Activated CD4-positive, alpha-beta memory T cell treated with anti-CD3 and anti-CD28 coated beads for 36 hours (primary cell): ENCODE data around the gene B3GLCT. TPM values are rescaled to one million over a fixed set of nuclear protein-coding genes. Genes with fewer than 3 reads are reported as not detected.

ENCODE experiments used
- CTCF ChIA-PET: fragments of 350-600 bp; sonication (Branson Sonifier 250); formaldehyde crosslinking; loops from one replicate; lab custom pipeline; 2021; ENCODE audit warnings: antibody characterized with exemption, inconsistent platforms; lab: Charles Lee
- POLR2A ChIA-PET: fragments of 350-600 bp; sonication (Branson Sonifier 250); formaldehyde crosslinking; loops from one replicate; lab custom pipeline; 2021; ENCODE audit warnings: antibody characterized with exemption; lab: Charles Lee
- DNase-seq: peaks from one replicate; pipeline ENCODE4 v3.0.0-alpha.2; 2020
- H3K27ac Mint-ChIP-seq: one replicate; pipeline ENCODE4 v1.8.0; 2021; ENCODE audit warnings: mixed read lengths
- H3K27me3 Mint-ChIP-seq: one replicate; pipeline ENCODE4 v1.8.0; 2021; ENCODE audit warnings: mixed read lengths
- H3K36me3 Mint-ChIP-seq: one replicate; pipeline ENCODE4 v1.8.0; 2021; ENCODE audit warnings: mixed read lengths
- H3K4me1 Mint-ChIP-seq: one replicate; pipeline ENCODE4 v1.8.0; 2021; ENCODE audit warnings: low read depth, mixed read lengths
- H3K4me3 Mint-ChIP-seq: one replicate; pipeline ENCODE4 v1.8.0; 2021; ENCODE audit warnings: mild to moderate bottlenecking, mixed read lengths
- H3K9me3 Mint-ChIP-seq: one replicate; pipeline ENCODE4 v1.8.0; 2021; ENCODE audit warnings: mixed read lengths
- intact Hi-C: fragments of 100-400 bp; cut with micrococcal nuclease; formaldehyde crosslinking; loops from one replicate; pipeline ENCODE4 v1.15.1; 2023
- total RNA-seq, 2 experiments: library from RNA; stranded (reverse); gene quantifications; one replicate each; pipeline ENCODE4 v1.2.3, GENCODE V29; 2021

B3GLCT gene
- total RNA-seq, 2 experiments from 2014 or later = 2.6 to 2.8 TPM

DNA sequence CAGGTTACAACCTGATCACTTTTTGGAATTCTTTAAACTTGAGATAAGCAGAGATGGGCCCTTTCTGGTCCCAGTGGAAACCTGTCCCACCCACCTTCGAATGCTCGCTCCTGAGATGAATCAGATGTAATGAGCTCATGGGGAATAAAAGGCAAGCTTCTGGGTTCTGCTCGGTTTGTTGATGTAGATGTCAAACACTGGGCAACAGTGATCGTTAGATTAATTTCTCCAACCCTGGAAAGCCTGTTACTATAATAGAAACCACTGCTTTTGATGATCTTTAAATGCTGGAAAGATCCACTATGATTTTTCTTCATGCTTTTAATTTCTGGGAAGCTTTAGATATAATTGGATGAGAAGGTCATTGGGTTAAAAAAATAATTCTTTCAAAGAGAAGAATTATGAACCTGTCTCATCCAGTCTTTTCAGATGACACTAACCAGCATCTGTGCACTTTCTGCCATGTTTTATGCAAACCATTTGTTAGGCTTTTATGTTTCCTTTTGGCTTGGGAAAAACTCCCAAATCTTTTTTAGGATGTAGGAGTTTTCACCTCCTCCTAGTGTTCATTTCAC lies 49.3 kb downstream of the B3GLCT start:
- Mint-ChIP-seq H3K27me3 (no peaks in the 10 kb centered on the region), H3K4me3 (no peak overlapping the region), H3K9me3 (peaks cover 12% of the 10 kb centered on the region), H3K4me1 (no peaks in the 10 kb centered on the region), H3K27ac (no peak overlapping the region), H3K36me3 (peaks cover 19% of the 10 kb centered on the region)
- DNase-seq = no peak
- POLR2A ChIA-PET = no interaction called here
- CTCF ChIA-PET = interaction anchor here (0.6 to 1.1 kb wide), 3 partner anchors 13 to 581 kb away, joined by 3 to 4 read pairs (median 3); no protein-coding TSS in a partner anchor
- intact Hi-C loops = no loop called here

DNA sequence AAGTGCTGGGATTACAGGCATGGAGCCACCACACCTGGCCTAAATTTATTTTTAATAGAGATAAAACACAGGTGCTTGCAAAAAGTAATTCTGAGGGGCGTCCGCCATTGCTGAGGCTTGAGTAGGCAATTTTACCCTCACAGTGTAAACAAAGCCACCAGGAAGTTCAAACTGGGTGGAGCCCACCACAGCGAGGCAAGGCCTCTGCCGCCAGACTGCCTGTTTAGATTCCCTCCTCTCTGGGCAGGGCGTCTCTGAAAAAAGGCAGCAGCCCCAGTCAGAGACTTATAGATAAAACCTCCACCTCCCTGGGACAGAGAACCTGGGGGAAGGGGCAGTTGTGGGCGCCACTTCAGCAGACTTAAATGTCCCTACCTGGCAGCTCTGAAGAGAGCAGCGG lies 50.7 kb downstream of the B3GLCT start:
- CTCF ChIA-PET = no interaction called here
- no peaks in the 10 kb centered on the region for H3K27me3 Mint-ChIP-seq
- H3K9me3 Mint-ChIP-seq = peaks cover 21% of the 10 kb centered on the region

DNA sequence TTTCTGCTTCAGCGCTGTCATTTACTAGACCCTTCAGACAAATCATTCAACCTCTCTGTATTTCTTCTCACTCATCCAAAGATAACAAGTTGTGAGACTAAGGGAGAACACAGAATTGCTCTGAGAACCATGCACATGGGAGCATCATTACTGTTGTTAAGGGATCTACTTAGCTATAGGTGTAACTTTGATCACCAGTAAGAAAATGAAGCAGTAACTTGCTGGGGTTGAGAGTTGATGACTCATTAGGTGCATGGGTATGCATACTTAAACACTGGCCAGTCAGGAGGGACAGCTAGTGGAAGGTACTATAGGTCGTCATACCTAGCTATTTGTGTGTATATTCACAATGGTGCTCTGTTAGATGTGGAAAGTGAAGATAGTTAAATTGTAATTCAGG lies 61.5 kb downstream of the B3GLCT start:
- intact Hi-C loops = no loop called here
- H3K9me3 Mint-ChIP-seq = peaks cover 2% of the 10 kb centered on the region
- H3K36me3 Mint-ChIP-seq = peaks cover 12% of the 10 kb centered on the region
- no peak overlapping the region for H3K27ac Mint-ChIP-seq
- POLR2A ChIA-PET = no interaction called here
- H3K4me3 Mint-ChIP-seq = no peak overlapping the region
- CTCF ChIA-PET = no interaction called here
- no peak for DNase-seq
- H3K4me1 Mint-ChIP-seq = no peaks in the 10 kb centered on the region
- H3K27me3 Mint-ChIP-seq = no peaks in the 10 kb centered on the region

More for the DNA sequence above, 50.7 kb downstream of the B3GLCT start:
- Mint-ChIP-seq H3K4me1 (no peaks in the 10 kb centered on the region), H3K36me3 (peaks cover 19% of the 10 kb centered on the region), H3K27ac (no peak overlapping the region), H3K4me3 (no peak overlapping the region)
- POLR2A ChIA-PET = no interaction called here
- intact Hi-C loops = no loop called here
- no peak for DNase-seq

DNA sequence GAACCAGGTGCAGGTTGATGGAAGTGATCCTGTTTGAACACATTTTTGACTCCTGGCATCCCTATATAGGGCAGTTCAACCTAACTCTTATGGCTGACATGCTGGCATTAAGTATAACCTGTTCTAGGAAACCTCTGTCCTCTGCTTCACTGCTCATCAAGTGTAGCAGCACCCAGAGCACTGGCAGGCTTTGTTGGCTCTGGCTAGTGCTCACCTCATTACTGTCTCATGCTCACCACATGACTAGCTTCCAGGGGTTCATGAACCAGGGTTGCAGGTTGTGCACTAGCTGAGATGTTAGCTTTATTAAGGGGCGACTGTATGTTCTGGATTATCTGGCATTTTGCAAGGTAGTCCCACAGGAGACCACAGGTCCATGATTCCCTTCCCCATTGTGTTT lies 63.6 kb downstream of the B3GLCT start:
- CTCF ChIA-PET = no interaction called here
- Mint-ChIP-seq H3K27ac (no peak overlapping the region), H3K9me3 (no peaks in the 10 kb centered on the region), H3K4me1 (no peaks in the 10 kb centered on the region), H3K27me3 (no peaks in the 10 kb centered on the region), H3K36me3 (peaks cover 12% of the 10 kb centered on the region), H3K4me3 (no peak overlapping the region)
- POLR2A ChIA-PET = no interaction called here
- DNase-seq = no peak
- intact Hi-C loops = no loop called here

DNA sequence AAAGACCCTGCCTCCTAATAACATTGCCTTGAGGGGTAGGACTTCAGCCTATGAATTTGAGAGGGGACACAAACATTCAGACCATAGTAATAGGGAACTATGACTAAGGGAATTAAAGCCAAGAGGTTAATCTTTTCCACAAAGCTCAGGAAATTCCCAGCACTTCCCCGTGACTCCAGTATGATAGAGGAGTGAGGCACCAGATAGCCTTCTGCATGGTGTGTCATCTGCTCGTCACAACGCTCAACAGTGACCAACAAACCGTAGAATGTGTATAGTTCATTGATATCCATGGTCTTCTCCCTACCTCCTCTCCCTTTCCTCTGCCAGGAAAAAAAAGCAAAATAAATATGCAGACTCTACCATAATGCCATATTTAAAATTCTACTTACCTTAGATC lies 64.4 kb downstream of the B3GLCT start:
- Mint-ChIP-seq H3K27ac (no peak overlapping the region), H3K4me3 (no peak overlapping the region), H3K9me3 (no peaks in the 10 kb centered on the region), H3K27me3 (no peaks in the 10 kb centered on the region), H3K36me3 (peaks cover 13% of the 10 kb centered on the region), H3K4me1 (no peaks in the 10 kb centered on the region)
- ChIA-PET POLR2A (no interaction called here), CTCF (no interaction called here)
- no peak for DNase-seq
- intact Hi-C loops = no loop called here

DNA sequence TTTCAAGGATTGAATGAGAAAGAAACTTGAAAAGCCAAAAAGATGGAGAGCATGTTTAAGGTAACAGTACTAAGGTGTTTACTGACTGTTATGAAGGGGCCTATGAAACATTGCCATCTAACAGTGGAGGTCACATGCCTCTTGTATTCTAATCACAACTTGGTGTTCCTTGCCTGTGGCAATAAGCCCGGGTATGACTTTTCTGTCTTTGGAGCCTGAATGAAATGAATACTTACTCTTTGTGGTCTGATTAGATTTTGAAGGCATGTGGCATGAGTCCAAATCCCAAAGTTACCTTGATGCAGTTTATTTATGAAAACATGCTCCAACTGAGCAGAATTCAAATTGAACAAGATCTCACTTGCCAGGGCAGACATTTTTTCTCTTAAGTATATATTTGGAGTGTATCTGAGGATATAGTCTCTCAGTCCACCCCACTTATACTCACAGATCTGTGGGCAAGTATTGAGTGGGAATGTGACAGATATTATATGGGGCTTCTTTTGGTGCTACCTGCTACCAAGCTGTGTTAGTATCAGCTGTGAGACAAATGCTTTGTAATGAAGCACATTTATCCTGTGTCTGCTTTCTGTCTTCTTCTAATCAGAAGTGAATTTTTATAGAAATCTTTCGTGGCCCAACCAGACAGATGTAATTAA lies 67.5 kb downstream of the B3GLCT start:
- Mint-ChIP-seq H3K27ac (no peak overlapping the region), H3K4me3 (no peak overlapping the region), H3K4me1 (no peaks in the 10 kb centered on the region), H3K27me3 (no peaks in the 10 kb centered on the region), H3K36me3 (peaks cover 23% of the 10 kb centered on the region), H3K9me3 (peaks cover 4% of the 10 kb centered on the region)
- DNase-seq = no peak
- ChIA-PET CTCF (no interaction called here), POLR2A (no interaction called here)
- intact Hi-C loops = no loop called here

DNA sequence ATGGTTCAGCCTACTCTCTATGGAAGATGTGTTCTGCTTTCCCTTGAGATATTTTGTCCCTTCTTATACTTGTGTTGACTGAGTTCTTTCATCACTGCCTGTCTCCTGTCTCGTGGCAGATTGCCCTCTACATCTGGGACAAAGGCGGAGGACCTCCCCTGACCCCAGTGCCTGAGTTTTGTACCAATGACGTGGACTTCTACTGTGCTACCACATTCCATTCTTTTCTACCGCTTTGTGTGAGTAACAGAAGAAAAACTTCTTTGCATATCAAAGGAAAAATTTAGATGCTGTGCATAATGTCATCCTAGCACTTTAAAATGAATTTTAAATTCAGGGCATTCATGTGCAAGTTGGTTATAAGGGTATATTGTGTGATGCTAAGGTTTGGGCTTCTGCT lies 74.6 kb downstream of the B3GLCT start:
- Mint-ChIP-seq H3K4me3 (no peak overlapping the region), H3K9me3 (peaks cover 12% of the 10 kb centered on the region), H3K27ac (no peak overlapping the region), H3K4me1 (no peaks in the 10 kb centered on the region), H3K36me3 (peaks cover 60% of the 10 kb centered on the region), H3K27me3 (no peaks in the 10 kb centered on the region)
- no peak for DNase-seq
- POLR2A ChIA-PET = no interaction called here
- intact Hi-C loops = no loop called here
- CTCF ChIA-PET = no interaction called here

DNA sequence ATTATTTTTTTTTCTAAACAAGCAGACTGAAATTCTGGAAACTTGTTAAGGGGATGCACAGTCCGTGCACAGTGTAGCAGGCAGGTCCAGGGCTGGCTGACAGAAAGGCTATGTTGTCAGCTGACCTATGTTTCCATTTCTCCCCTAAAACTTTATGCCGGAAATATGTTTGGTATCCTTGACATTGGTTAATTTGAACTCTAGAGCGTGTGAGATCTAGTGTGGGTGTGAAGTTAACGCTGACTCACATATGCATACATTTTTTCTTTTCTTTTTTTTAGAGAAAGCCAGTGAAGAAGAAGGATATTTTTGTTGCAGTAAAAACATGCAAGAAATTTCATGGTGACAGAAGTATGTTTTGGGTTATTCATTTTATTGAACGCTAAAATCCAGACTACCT lies 76.6 kb downstream of the B3GLCT start:
- Mint-ChIP-seq H3K9me3 (peaks cover 14% of the 10 kb centered on the region), H3K36me3 (peaks cover 55% of the 10 kb centered on the region), H3K27me3 (no peaks in the 10 kb centered on the region), H3K4me1 (no peaks in the 10 kb centered on the region), H3K27ac (no peak overlapping the region), H3K4me3 (no peak overlapping the region)
- intact Hi-C loops = no loop called here
- ChIA-PET CTCF (no interaction called here), POLR2A (no interaction called here)
- no peak for DNase-seq

DNA sequence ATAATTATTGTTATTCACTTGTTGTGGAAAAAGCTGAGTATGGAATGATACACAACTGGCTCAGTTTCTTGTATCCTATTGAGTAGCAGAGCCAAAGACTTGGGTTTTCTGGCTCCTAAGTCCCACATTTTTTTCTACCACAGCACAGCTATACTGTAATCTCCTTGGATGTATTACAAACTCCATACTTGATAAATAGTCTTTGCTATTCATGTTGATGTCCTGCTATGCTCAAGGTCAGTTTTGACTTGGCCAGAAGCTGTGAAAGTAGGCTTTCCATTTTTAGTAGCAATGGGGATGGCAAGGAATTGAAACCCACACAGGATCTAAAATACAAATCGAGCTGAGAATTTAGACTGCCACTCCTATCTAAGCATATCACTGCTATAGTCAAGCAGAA lies 79.1 kb downstream of the B3GLCT start:
- Mint-ChIP-seq H3K4me1 (no peaks in the 10 kb centered on the region), H3K4me3 (no peak overlapping the region), H3K27ac (no peak overlapping the region), H3K27me3 (no peaks in the 10 kb centered on the region), H3K36me3 (peaks cover 49% of the 10 kb centered on the region), H3K9me3 (peaks cover 14% of the 10 kb centered on the region)
- DNase-seq = no peak
- intact Hi-C loops = no loop called here
- POLR2A ChIA-PET = no interaction called here
- CTCF ChIA-PET = no interaction called here

DNA sequence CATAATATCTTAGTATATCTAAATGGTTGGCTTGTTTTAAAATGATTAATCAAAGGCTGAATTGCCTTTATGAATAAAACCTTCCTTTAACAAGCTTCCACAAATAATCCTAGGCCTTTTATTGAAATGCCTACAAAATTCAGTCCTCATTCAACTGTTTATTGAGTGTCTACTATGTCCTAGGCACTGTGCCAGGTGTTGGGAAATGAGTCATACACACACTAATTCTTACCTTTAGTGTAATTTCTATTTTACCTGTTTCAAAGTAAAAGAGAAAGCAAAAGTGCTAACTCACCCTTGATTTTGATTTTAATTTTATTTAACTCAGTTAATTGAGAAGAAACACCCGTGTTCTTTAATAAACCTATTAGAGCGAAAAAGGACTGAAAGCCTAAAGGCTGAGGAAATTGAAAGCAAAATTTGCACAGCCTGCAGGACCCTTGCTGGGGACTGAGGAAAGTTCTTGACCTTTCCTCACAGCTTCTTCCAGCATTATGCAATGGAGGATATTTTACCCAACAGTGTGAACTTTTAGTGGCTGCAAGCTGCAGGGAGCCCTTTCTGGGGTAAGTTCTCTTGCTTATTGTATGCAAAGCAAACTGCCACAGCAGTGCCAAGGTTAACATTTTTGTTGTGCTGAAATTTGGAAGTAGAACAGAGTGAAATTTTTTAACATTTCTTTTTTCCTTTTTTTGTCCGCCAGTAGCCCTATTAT lies 83.1 kb downstream of the B3GLCT start:
- intact Hi-C loops = no loop called here
- no peaks in the 10 kb centered on the region for H3K27me3 Mint-ChIP-seq
- no peak overlapping the region for H3K4me3 Mint-ChIP-seq
- H3K4me1 Mint-ChIP-seq = no peaks in the 10 kb centered on the region
- ChIA-PET POLR2A (no interaction called here), CTCF (no interaction called here)
- no peak for DNase-seq
- peaks cover 22% of the 10 kb centered on the region for H3K9me3 Mint-ChIP-seq
- H3K36me3 Mint-ChIP-seq = peaks cover 33% of the 10 kb centered on the region
- no peak overlapping the region for H3K27ac Mint-ChIP-seq

DNA sequence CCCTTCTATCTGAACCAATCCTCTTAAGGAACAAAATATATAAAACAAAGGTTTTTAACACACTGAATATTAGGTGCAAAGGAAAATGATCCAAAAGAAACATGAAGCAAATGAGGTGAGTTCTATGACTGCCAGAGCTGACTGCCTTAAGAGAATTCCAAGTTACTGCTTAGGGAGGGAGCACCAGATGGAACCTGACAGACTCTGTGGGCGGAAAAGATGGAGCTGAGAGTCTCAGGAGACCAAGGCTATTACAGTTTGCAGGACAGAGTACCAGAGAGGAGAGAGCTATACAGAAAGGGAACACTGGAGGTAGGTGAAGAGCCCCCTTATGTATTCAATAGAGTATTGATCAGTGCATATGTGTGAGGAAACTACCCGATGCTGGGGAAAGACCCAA lies 87.2 kb downstream of the B3GLCT start:
- POLR2A ChIA-PET = interaction anchor here (0.6 kb wide), 1 partner anchor 146 kb away, joined by 3 read pairs; no protein-coding TSS in a partner anchor
- H3K4me3 Mint-ChIP-seq = no peak overlapping the region
- H3K27ac Mint-ChIP-seq = no peak overlapping the region
- H3K9me3 Mint-ChIP-seq = peaks cover 44% of the 10 kb centered on the region
- CTCF ChIA-PET = no interaction called here
- no peaks in the 10 kb centered on the region for H3K27me3 Mint-ChIP-seq
- H3K4me1 Mint-ChIP-seq = no peaks in the 10 kb centered on the region
- no peak for DNase-seq
- H3K36me3 Mint-ChIP-seq = peaks cover 50% of the 10 kb centered on the region
- intact Hi-C loops = no loop called here

DNA sequence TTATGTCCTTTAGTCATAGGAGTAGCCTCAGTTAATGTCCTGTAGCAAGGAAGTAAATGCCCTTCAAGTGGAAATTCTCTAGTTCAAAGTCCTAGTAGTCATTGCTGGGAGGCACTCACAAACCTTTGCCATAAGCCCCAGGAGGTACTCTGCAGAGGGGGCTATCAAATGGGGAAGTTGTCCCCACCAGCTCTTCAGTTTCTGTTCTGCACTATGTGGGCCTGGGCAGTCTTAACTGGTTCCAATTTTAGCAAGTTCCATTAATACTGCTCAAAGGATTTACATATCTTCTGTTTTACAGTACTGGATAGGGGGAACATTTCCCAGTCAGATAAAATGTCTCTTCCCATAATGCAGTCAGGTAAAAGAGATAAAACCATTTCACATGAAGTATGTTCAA lies 101.3 kb downstream of the B3GLCT start:
- DNase-seq = no peak
- intact Hi-C loops = no loop called here
- Mint-ChIP-seq H3K4me3 (no peak overlapping the region), H3K36me3 (peaks cover 44% of the 10 kb centered on the region), H3K27me3 (no peaks in the 10 kb centered on the region), H3K9me3 (no peaks in the 10 kb centered on the region), H3K27ac (no peak overlapping the region), H3K4me1 (no peaks in the 10 kb centered on the region)
- CTCF ChIA-PET = no interaction called here
- POLR2A ChIA-PET = no interaction called here
